HFFc6 (cell line): ENCODE measurements around the gene TGM2. TPM values are rescaled to one million over a fixed set of nuclear protein-coding genes. Genes with fewer than 3 reads are reported as not detected.

Source experiments
- DNase-seq: peaks from one replicate; pipeline ENCODE4 v3.0.0-alpha.2; 2018
- H3K27ac Mint-ChIP-seq: 2 replicates; pipeline ENCODE4 v1.8.0; 2020; ENCODE audit warnings: mild to moderate bottlenecking, mixed read lengths
- H3K27me3 Mint-ChIP-seq: 2 replicates; pipeline ENCODE4 v1.8.0; 2021; ENCODE audit warnings: mild to moderate bottlenecking, moderate library complexity, mixed read lengths; ENCODE audit not compliant: insufficient read depth
- H3K36me3 Mint-ChIP-seq: 2 replicates; pipeline ENCODE4 v1.8.0; 2021; ENCODE audit warnings: low read depth, mixed read lengths
- H3K4me1 Mint-ChIP-seq: 2 replicates; pipeline ENCODE4 v1.8.0; 2020; ENCODE audit warnings: low read depth, mixed read lengths
- H3K4me3 Mint-ChIP-seq: 2 replicates; pipeline ENCODE4 v1.8.0; 2020; ENCODE audit warnings: mild to moderate bottlenecking, moderate library complexity, mixed read lengths
- H3K9me3 Mint-ChIP-seq: 2 replicates; pipeline ENCODE4 v1.8.0; 2020; ENCODE audit warnings: mild to moderate bottlenecking, mixed read lengths
- total RNA-seq, 6 experiments: library from RNA; stranded (reverse); fragmentation: NEBNext Ultra II Directional; extraction: Animal tissue kit (Norgen Biotek cat#: 25700); gene quantifications; 2 replicates in 1 of 6; 3 replicates in 5 of 6; pipeline ENCODE4 v1.2.3, GENCODE V29; 2021
- TF ChIP-seq, protein P1 (sequence below): fragments of 200-600 bp; sonication (generic); IDR thresholded peaks from 2 replicates; pipeline ENCODE4 v1.5.0; 2021; ENCODE audit warnings: antibody characterized with exemption, mild to moderate bottlenecking

TGM2 gene
- total RNA-seq, 6 experiments from 2014 or later = 99.6 to 430 (median 111) TPM

GRCh38 chr20:38084425-38084951 is 80.6 kb downstream of the TGM2 start:
- H3K4me3 Mint-ChIP-seq = peak overlapping the region; percentile 53
- H3K27ac Mint-ChIP-seq = peak overlapping the region; percentile 94
- DNase-seq = peak; percentile 91
- H3K36me3 Mint-ChIP-seq = peaks cover 56% of the 10 kb centered on the region
- H3K9me3 Mint-ChIP-seq = no peaks in the 10 kb centered on the region
- no peaks in the 10 kb centered on the region; the same call in 1 of the 2 replicates for H3K27me3 Mint-ChIP-seq
- TF ChIP-seq, protein P1, sequence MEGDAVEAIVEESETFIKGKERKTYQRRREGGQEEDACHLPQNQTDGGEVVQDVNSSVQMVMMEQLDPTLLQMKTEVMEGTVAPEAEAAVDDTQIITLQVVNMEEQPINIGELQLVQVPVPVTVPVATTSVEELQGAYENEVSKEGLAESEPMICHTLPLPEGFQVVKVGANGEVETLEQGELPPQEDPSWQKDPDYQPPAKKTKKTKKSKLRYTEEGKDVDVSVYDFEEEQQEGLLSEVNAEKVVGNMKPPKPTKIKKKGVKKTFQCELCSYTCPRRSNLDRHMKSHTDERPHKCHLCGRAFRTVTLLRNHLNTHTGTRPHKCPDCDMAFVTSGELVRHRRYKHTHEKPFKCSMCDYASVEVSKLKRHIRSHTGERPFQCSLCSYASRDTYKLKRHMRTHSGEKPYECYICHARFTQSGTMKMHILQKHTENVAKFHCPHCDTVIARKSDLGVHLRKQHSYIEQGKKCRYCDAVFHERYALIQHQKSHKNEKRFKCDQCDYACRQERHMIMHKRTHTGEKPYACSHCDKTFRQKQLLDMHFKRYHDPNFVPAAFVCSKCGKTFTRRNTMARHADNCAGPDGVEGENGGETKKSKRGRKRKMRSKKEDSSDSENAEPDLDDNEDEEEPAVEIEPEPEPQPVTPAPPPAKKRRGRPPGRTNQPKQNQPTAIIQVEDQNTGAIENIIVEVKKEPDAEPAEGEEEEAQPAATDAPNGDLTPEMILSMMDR = no peak
- H3K4me1 Mint-ChIP-seq = peaks cover 56% of the 10 kb centered on the region

DNA sequence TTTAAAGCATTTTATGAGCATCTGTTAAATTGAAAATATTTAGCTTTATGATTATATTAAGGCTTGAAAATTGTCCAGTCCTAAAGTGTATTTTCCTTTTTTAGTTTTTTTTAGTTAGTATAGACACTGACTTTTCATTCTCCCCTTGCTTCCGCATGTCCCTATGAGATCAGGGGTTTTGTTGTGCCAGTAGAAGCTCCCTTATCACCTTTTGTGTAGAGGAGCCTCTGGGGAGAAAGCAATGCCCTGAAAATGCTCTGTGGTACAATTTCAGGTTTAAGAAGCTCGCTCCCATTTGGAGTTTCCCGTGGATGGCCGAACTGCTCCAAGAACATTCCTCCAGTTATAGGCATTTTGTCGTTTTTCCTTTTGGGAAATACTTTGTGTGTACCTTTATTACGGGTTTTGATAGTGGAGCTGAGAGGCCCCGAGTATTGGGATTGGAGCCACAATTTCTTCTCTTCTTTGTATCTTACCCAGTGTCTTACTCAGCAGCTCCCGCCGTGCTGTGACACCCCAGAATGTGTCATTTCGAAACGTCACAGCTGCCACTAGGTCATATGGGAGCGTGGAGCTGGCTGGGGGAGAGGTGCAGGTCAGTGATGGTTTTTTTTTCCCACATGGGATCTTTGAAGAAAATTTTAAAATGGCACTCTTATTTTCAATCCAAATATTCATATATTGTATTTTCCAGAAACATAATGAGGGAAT is 81.6 kb downstream of the TGM2 start:
- TF ChIP-seq, protein P1 = no peak
- DNase-seq = no peak
- Mint-ChIP-seq H3K36me3 (peaks cover 58% of the 10 kb centered on the region), H3K4me1 (peaks cover 51% of the 10 kb centered on the region), H3K4me3 (no peak overlapping the region), H3K27ac (peak overlapping the region; percentile 94), H3K9me3 (no peaks in the 10 kb centered on the region), H3K27me3 (no peaks in the 10 kb centered on the region)

DNA sequence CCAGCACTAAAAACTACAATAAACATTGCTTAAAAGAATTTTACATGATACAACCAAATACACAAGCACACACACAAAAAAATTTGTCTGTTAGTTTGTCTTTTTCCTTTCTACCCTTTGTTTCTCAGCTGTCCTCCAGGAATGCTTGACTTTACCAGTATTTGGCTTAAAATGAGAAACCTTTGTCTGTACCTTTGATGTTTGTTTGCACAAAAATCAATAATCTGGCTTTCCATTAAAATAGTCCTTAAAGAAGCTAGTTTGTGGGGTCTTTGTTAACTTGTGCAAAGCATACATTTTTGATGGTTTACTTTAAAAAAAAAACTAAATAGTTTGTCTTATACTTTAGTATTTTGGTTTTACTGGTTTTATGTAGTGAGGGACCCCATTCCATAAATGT is 82.2 kb downstream of the TGM2 start:
- peaks cover 57% of the 10 kb centered on the region for H3K36me3 Mint-ChIP-seq
- DNase-seq = no peak
- peak overlapping the region; percentile 53; the same call in 1 of the 2 replicates for H3K27ac Mint-ChIP-seq
- no peak overlapping the region for H3K4me3 Mint-ChIP-seq
- TF ChIP-seq, protein P1 = no peak
- H3K9me3 Mint-ChIP-seq = no peaks in the 10 kb centered on the region
- H3K27me3 Mint-ChIP-seq = no peaks in the 10 kb centered on the region
- peaks cover 45% of the 10 kb centered on the region for H3K4me1 Mint-ChIP-seq

DNA sequence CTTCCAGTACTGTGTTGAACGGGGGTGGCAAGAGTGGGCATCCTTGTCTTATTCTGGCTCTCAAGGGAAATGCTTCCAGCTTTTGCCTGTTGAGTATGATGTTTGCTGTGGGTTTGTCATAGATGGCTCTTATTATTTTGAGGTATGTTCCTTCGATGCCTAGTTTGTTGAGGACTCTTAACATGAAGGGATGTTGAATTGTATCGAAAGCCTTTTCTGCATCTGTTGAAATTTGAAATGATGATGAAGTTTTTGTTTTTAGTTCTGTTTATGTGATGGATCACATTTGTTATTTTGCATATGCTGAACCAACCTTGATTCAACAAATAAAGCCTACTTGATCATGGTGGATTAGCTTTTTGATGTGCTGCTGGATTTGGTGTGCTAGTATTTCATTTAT is 83.5 kb downstream of the TGM2 start:
- TF ChIP-seq, protein P1 = no peak
- no peak overlapping the region for H3K27ac Mint-ChIP-seq
- peaks cover 45% of the 10 kb centered on the region for H3K4me1 Mint-ChIP-seq
- peaks cover 57% of the 10 kb centered on the region for H3K36me3 Mint-ChIP-seq
- H3K27me3 Mint-ChIP-seq = no peaks in the 10 kb centered on the region
- H3K4me3 Mint-ChIP-seq = no peak overlapping the region
- DNase-seq = no peak
- H3K9me3 Mint-ChIP-seq = no peaks in the 10 kb centered on the region

DNA sequence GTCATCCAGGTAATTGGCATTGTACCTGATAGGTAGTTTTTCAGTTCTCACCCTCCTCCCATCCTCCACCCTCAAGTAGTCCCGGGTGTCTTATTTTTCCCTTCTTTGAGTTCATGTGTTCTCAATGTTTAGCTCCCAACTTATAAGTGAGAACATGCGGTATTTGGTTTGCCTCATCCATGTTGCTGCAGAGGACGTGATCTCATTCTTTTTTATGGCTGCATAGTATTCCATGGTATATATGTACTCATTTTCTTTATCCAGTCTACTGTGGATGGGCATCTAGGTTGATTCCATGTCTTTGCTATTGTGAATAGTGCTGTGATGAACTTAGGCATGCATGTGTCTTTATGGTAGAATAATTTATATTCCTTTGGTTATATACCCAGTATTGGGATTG is 85.7 kb downstream of the TGM2 start:
- Mint-ChIP-seq H3K36me3 (peaks cover 48% of the 10 kb centered on the region), H3K27ac (no peak overlapping the region), H3K4me1 (peaks cover 53% of the 10 kb centered on the region), H3K27me3 (no peaks in the 10 kb centered on the region), H3K4me3 (no peak overlapping the region), H3K9me3 (no peaks in the 10 kb centered on the region)
- DNase-seq = no peak
- TF ChIP-seq, protein P1 = no peak
